AG08395 (cell line): ENCODE data around the gene SNX19.
A peak's percentile ranks its signal among the peaks of the same experiment; 100 is the strongest.

Experiments used
- DNase-seq: peaks from one replicate; pipeline ENCODE4 v3.0.0; 2012; ENCODE audit warnings: mixed read lengths, low spot score

Gene SNX19

DNA sequence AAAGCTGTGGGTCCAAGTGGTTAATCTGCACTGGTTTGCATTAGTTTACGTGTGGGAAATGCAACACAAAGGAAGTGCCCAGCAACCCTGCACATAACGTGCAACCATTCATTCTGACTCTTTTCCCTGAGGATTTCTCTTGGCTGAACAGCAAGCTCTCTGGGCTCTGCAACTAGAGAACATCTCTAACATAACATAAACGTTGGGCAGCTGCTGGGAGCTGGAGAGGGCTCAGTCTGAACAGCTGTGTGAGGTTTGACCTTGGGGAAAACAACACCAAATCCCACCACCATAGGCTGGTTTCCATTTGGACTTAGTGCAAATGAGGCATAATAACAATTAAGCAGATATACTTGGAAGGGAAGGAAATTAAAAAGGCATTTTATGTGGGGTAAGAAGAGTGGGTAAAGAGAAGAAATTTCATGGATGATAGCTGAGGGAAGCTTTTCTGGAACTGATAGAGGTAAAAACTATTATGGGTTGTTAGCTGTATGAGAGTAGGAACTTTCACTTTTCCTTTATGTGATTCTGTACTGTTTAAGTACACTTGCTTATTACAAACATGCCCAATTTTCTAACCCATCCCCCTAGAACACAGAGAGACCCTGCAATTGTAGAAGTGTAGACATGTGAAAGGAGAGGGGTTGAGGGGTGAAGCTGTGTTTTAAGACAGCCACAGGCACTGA is 76.2 kb downstream of the SNX19 start:
- peak; percentile 42 for DNase-seq

DNA sequence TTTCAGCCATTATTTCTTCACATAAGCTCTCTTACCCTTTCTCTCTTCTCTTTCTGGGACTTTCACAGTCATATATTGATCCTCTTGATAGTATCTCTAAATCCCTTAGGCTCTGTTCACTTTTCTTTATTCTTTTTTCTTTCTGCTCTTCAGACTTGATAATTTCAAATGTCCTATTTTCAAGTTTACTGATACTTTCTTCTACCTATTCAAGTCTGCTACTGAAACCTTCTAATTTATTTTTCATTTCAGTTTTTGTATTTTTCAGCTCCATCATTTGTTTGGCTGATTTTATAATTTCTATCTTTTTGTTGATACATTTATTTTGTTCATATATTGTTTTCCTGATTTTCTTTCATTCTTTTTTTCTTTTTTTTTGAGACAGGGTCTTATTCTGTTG is 79.1 kb downstream of the SNX19 start:
- DNase-seq, result no peak

DNA sequence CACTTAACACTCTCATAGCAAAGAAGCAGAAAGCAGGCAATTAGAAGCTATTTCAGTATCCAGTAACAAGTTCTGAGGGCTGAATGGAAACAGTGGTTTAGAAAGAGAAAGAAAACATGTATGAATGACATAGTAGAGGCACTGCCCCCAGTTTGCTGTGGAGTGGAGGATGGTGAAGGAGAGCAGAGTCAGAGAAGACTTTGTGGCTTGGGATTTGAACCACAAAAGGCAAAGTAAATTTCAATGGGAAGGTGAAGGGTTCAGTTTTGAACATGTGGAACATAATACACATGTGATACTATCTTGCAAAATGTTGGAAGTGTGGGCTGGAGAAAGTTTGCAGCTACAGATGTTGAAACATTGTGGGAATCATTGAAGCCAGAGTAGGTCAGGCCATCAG is 81.4 kb downstream of the SNX19 start:
- DNase-seq, result no peak

DNA sequence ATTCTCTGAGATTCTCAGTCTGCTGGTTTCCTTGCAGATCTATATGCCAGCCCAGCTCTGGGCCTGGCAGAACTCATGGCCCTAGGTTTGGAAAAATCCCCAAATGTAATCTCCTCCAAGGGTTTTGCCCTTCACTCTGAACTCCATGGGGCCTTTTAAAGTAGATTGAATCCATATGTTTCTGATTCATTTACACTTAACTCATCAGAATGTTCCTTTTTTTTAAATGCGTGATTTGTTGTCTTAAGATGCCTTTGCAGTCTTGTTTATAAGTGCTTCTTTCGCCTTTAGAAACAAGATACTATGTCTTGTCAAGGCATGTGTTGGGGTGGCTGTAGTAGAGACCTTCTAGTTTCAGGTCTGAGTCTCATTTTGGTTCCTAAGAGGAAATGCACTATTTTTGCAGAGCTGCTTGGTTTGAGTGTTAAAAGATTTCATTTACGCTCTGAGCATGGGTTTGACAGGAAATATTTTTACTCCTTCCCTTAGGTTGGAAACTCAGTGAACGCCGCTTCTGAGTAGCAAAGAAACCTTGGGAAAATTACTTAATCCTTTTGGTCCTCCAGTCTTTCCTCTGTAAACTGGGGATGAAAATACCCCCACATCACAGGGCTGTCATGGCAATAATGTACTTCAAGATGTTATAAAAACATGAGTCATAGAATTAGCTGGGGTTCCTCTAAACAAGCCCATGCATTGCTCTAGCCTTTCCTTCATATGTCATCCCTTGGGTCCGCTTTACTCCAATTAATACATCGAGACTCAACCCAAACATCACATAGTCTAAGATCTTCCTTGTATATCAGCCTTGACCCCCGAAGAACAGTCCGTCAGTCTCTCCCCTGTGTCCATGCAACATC is 83.5 kb downstream of the SNX19 start:
- DNase-seq, result no peak

DNA sequence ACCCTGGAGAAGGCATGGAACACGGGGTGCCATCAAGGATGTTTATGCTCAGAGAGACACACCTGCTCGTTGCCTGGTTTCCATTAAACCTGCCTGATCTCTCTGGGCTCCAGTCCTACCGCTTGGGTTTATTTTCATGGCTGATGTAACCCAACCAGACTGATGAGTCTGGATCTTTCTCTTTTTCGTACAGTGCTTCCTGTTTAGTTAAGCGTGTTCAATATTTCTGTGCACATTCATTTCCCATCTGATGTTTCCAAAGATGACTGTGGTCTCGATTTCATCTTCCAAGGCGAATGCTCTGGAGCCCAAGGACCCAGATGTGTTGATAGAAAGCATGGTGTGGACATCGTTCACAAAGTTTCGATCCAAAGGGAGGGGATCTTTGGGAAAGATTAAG is 84.3 kb downstream of the SNX19 start:
- no peak for DNase-seq

DNA sequence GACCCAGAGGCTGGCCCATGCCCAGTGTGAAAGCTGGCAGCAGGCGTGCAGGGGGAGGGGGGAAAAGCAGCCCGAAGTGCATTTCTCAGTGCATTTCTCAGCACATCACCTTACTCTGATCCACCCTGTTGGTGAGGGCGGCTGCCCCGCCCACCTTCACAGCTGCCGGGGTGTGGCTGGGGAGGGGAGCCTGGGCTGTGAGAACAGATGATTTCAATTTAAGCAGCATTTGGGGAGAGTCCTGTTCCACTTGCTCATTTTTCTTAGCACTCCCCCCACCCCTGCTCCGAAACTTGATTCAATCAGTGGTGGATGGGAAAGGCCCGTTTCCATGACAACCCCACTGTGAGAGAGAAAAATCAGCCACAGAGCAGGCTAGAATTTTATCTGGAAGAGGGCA is 84.8 kb downstream of the SNX19 start:
- no peak for DNase-seq

DNA sequence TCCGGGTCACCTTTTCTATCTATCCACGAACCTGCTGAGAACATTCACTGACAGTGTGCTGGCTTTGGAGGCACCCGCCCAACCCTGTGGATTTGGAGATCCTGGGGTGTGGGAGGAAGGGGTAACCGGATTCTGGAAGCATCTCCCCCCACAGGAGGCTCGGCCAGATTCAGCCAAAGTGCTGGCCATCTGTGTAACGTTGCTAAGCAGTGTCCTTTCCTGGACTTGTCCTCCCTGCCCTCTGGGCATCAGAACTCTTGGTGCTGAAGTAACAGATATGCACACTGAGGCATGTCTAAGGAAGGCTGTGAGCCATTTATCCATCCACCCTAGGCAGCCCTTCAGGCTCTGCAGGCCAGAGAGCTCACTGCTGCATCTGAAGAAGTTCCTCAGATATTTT is 85.7 kb downstream of the SNX19 start:
- DNase-seq, result no peak

DNA sequence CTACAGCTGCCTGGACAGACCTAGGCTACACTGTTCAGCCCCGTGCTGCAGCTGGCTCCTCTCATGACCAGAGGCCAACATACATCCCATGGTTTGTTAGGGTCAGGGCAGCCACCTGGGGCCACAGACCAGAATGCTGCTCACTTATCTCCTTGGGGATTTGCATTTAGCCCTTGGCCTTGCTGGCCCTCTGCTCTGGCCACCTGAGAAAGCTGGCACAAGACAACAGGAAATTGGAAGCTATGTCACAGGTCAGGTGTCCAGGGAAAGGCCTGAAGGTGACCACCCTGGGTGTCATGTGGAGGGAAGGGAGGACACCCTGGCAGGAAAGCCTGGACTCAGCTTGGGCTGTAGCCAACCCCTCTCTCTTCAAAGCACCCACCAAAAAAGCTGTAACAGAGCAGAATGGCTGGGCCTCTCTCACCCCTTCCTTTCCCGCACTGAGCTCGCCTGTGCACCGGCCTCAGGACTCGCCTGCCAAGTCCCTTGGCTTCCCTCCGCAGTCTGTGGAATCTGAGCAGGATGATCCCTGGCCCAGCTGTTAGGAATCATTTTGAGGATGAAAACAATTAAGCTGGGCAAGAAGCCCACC is 86.3 kb downstream of the SNX19 start:
- DNase-seq, result no peak

DNA sequence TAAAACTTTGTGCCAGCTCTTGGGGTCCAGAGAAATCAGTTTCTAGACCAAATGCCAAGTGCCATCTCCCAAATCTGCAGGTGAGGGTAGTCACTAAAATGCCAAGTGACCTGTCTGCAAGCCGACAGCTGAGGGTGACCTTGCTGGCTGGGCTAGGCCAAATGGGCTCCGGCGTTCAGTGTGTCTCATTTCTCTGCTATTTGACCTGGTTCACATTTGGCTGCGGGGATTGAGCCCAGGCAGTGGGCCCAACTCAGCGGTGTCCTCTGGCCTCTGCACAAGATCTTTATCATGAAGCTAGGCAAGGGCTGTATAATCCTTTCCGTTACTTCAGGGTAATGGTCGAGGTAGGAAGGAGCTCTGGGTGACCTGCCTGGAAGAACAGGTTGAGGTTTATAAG is 87.5 kb downstream of the SNX19 start:
- no peak for DNase-seq

DNA sequence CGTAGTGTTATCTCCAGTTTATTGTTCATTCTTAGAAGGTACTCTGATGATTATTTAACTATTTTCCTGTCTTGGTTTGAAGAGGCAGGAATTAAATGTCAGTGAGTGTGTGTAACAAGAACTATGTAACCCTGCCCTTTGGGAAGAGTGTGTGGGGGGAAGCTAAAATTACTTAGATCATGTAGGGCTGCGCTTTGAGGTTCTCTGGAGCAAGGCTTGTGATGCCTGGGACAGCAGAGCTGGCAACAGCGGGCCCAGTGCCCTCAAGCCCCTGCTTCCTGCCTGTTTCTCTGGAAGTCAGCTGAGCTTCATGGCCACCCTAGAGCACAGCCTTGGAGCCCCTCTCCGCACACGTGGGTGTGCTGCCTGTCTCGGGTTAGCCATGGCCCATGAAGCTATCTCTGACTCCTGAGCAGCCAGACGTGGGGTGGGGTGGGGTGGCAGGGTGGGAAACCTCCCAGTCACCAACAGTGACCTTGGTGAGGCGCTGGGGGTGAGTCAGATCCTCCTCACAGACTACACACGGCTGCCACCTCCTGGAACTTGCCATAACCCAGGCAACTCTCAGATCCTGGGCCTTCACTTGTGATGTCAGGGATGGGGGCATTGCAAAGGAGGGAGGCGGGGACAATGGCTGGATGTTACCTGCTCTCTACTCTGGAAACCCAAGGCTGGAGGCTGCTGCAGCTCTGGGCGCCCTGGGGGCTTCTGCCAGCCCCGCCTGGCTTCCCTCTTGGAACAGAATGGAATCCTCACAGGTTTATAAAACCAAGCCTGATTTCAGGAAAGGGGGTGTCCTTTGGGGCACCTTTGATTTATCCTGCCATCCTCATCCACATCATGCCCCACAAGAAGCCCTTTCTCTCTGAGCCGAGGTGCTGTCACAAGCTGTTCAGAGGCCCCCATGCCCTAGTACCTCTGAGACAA is 88.6 kb downstream of the SNX19 start:
- peak; percentile 87 for DNase-seq

DNA sequence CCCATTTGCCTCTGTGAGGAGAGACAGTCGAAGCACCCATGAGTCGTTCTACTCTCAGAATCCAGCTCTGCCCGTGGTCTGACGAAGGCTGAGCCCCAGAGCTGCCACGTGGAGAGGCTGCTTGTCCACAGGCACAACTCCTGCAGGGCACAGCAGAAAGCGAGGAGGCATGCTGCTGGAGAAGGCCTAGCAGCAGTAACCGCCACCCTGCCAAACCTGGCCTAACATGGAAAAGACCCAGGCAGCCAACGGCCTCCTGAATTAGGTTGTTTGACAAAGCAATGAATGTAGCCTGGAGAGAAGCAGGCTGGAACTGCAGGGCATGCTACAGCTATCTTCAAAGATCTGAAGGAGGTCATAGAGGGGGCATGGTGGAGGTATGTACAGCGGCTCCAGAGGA is 89.7 kb downstream of the SNX19 start:
- no peak for DNase-seq

DNA sequence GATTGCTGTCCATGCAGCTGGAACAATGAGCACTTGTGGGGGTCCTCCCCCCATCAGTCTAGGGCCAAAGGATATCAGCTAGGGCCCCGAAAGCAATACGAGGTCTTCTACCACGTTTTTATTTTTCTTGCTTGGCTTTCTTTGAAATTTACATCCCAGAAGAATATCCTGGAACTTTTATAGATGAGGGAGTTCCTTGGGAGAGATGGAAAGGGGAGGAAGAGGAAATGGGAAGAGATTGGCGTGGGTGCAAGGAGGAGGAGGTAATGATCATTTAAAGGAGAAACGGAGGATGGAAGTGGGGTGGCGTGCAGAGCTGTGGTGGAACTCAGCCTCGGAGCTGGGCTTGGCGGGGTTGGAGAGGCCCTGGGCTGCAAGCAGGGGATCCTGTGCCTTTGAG is 90.3 kb downstream of the SNX19 start:
- no peak for DNase-seq

DNA sequence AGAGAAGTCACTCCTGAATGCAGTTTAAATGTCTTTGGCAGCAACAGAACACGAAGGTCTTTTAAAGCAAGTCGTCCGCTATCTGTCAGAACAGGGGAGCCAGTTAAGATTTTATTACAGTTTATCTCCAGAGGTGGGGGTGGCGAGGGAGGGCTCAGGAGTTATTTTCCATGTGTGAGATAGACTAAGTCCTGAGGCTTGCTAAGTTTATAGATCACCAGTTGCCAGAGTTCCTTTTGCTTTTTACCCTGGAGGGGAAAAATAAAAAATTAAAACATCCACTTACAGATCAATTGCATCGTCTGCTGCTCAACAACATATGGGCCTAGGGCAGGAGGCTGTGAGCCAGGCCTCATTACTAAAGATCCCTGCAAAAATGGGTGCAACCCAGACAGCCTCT is 90.7 kb downstream of the SNX19 start:
- no peak for DNase-seq
